SK-N-SH treated with all-trans-retinoic acid at 6 μM for 48 hours (cell line): ENCODE results near the gene TMEM151A.

Experiments
- ATAC-seq: fragments of 200-7000 bp; cut with Tn5 transposase; 3 replicates; pipeline ENCODE4 v1.9.1; 2020; ENCODE audit warnings: mild to moderate bottlenecking, moderate library complexity
- ARNTL ChIP-seq: fragments of 450-650 bp; formaldehyde crosslinking; IDR thresholded peaks from 2 replicates; pipeline ENCODE4 v1.5.0; 2020; ENCODE audit warnings: low read depth, mild to moderate bottlenecking, moderate library complexity, borderline replicate concordance
- BACH2 ChIP-seq: fragments of 250-450 bp; sonication (Bioruptor Pico); IDR thresholded peaks from 2 replicates; pipeline ENCODE4 v1.9.0; 2021; ENCODE audit warnings: mild to moderate bottlenecking, borderline replicate concordance
- CSDC2 ChIP-seq: fragments of 250-450 bp; sonication (Bioruptor Pico); IDR thresholded peaks from 2 replicates; pipeline ENCODE4 v1.5.0; 2020; ENCODE audit warnings: mild to moderate bottlenecking, moderate library complexity
- ESRRG ChIP-seq: fragments of 250-450 bp; sonication (Bioruptor Pico); IDR thresholded peaks from 2 replicates; pipeline ENCODE4 v1.6.1; 2021; ENCODE audit warnings: mild to moderate bottlenecking
- GLIS3 ChIP-seq: fragments of 250-450 bp; sonication (Bioruptor Pico); IDR thresholded peaks from 2 replicates; pipeline ENCODE4 v1.5.0; 2020; ENCODE audit warnings: mild to moderate bottlenecking, moderate library complexity
- ISL1 ChIP-seq: fragments of 250-450 bp; sonication (Bioruptor Pico); IDR thresholded peaks from 2 replicates; pipeline ENCODE4 v2.1.2; 2022; ENCODE audit warnings: mild to moderate bottlenecking, moderate library complexity
- OSR1 ChIP-seq: fragments of 250-450 bp; sonication (Bioruptor Pico); IDR thresholded peaks from 2 replicates; pipeline ENCODE4 v1.8.0; 2022; ENCODE audit warnings: moderate library complexity, mild to moderate bottlenecking, inconsistent platforms
- PPARA ChIP-seq: fragments of 250-450 bp; sonication (Bioruptor Pico); IDR thresholded peaks from 2 replicates; pipeline ENCODE4 v1.5.0; 2020; ENCODE audit warnings: mild to moderate bottlenecking, borderline replicate concordance
- RARB ChIP-seq: fragments of 250-450 bp; sonication (Bioruptor Pico); IDR thresholded peaks from 2 replicates; pipeline ENCODE4 v1.8.0; 2021; ENCODE audit warnings: mild to moderate bottlenecking, moderate library complexity
- SNAI2 ChIP-seq: fragments of 250-450 bp; sonication (Bioruptor Pico); IDR thresholded peaks from 2 replicates; pipeline ENCODE4 v1.5.0; 2020; ENCODE audit warnings: mild to moderate bottlenecking, moderate library complexity
- TCF4 ChIP-seq: fragments of 250-450 bp; sonication (Bioruptor Pico); IDR thresholded peaks from 2 replicates; pipeline ENCODE4 v1.8.0; 2021; ENCODE audit warnings: mild to moderate bottlenecking, moderate library complexity, borderline replicate concordance
- TOX ChIP-seq: fragments of 250-450 bp; sonication (Bioruptor Pico); IDR thresholded peaks from 2 replicates; pipeline ENCODE4 v1.8.0; 2021; ENCODE audit warnings: mild to moderate bottlenecking, moderate library complexity, borderline replicate concordance
- TSHZ2 ChIP-seq: fragments of 250-450 bp; sonication (Bioruptor Pico); IDR thresholded peaks from 2 replicates; pipeline ENCODE4 v1.5.0; 2020; ENCODE audit warnings: mild to moderate bottlenecking, moderate library complexity
- ZFP30 ChIP-seq: fragments of 450-650 bp; formaldehyde crosslinking; IDR thresholded peaks from 2 replicates; pipeline ENCODE4 v1.5.0; 2022; ENCODE audit warnings: mild to moderate bottlenecking, moderate library complexity
- ZNF565 ChIP-seq: fragments of 450-650 bp; formaldehyde crosslinking; conservative IDR thresholded peaks from 2 replicates; pipeline ENCODE4 v1.5.0; 2020; ENCODE audit warnings: low read depth, mild to moderate bottlenecking, moderate library complexity
- ZNF70 ChIP-seq: fragments of 450-650 bp; formaldehyde crosslinking; IDR thresholded peaks from 2 replicates; pipeline ENCODE4 v1.5.0; 2020; ENCODE audit warnings: mild to moderate bottlenecking, moderate library complexity
- ZNF8 ChIP-seq: fragments of 450-650 bp; formaldehyde crosslinking; IDR thresholded peaks from 2 replicates; pipeline ENCODE4 v1.5.0; 2020; ENCODE audit warnings: mild to moderate bottlenecking, moderate library complexity
- TF ChIP-seq, protein P1 (sequence below): fragments of 250-450 bp; sonication (Bioruptor Pico); IDR thresholded peaks from 2 replicates; pipeline ENCODE4 v1.8.0; 2021; ENCODE audit warnings: low read depth, mild to moderate bottlenecking, moderate library complexity, borderline replicate concordance
- TF ChIP-seq, protein P2 (sequence below): fragments of 250-450 bp; sonication (Bioruptor Pico); IDR thresholded peaks from 2 replicates; pipeline ENCODE4 v1.5.1; 2021; ENCODE audit warnings: mild to moderate bottlenecking, moderate library complexity
- TF ChIP-seq, protein P3 (sequence below): fragments of 250-450 bp; sonication (Bioruptor Pico); IDR thresholded peaks from 2 replicates; pipeline ENCODE4 v1.8.0; 2020; ENCODE audit warnings: mild to moderate bottlenecking, moderate library complexity, borderline replicate concordance
- TF ChIP-seq, protein P4 (sequence below): fragments of 250-450 bp; sonication (Bioruptor Pico); IDR thresholded peaks from 2 replicates; pipeline ENCODE4 v1.5.1; 2020; ENCODE audit warnings: low read depth, mild to moderate bottlenecking, moderate library complexity

The TMEM151A gene

DNA sequence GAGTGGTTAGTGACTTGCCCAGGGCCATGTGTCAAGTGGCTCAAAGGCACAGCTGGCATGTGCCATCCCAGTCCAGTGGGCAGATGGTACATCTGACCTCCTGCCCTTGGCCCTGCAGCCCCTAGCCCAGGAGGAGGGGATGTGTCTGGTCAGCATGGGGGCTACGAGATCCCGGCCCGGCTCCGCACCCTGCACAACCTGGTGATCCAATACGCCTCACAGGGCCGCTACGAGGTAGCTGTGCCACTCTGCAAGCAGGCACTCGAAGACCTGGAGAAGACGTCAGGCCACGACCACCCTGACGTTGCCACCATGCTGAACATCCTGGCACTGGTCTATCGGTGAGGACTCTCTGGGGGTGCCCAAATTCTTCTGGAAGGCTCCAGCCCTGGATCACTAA lies 29.0 kb upstream of the TMEM151A start:
- TF ChIP-seq, protein P1, sequence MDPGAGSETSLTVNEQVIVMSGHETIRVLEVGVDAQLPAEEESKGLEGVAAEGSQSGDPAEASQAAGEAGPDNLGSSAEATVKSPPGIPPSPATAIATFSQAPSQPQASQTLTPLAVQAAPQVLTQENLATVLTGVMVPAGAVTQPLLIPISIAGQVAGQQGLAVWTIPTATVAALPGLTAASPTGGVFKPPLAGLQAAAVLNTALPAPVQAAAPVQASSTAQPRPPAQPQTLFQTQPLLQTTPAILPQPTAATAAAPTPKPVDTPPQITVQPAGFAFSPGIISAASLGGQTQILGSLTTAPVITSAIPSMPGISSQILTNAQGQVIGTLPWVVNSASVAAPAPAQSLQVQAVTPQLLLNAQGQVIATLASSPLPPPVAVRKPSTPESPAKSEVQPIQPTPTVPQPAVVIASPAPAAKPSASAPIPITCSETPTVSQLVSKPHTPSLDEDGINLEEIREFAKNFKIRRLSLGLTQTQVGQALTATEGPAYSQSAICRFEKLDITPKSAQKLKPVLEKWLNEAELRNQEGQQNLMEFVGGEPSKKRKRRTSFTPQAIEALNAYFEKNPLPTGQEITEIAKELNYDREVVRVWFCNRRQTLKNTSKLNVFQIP (CRISPR knock-in tag) = no peak
- no peak for ATAC-seq

GRCh38 chr11:66263231-66263630 lies 28.5 kb upstream of the TMEM151A start:
- TF ChIP-seq ISL1 (CRISPR knock-in tag) (no peak), RARB (CRISPR knock-in tag) (no peak)
- ATAC-seq = no peak

DNA sequence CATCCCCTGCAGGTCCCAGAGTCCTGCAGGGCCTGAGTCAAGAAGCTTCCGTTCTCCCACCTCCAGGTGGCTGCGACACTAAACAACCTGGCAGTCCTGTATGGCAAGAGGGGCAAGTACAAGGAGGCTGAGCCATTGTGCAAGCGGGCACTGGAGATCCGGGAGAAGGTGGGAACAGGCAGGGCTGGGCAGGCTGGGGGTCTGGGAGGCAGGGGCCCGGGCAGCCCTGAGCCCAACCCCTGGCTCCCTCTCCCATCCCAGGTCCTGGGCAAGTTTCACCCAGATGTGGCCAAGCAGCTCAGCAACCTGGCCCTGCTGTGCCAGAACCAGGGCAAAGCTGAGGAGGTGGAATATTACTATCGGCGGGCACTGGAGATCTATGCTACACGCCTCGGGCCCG lies 27.9 kb upstream of the TMEM151A start:
- TF ChIP-seq GLIS3 (CRISPR knock-in tag) (no peak), CSDC2 (CRISPR knock-in tag) (no peak), ESRRG (no peak), TCF4 (CRISPR knock-in tag) (no peak), OSR1 (CRISPR knock-in tag) (no peak), TSHZ2 (no peak), ZNF70 (CRISPR knock-in tag) (no peak), PPARA (no peak), TOX (CRISPR knock-in tag) (no peak), ZFP30 (CRISPR knock-in tag) (no peak), BACH2 (CRISPR knock-in tag) (no peak)
- TF ChIP-seq, protein P2, sequence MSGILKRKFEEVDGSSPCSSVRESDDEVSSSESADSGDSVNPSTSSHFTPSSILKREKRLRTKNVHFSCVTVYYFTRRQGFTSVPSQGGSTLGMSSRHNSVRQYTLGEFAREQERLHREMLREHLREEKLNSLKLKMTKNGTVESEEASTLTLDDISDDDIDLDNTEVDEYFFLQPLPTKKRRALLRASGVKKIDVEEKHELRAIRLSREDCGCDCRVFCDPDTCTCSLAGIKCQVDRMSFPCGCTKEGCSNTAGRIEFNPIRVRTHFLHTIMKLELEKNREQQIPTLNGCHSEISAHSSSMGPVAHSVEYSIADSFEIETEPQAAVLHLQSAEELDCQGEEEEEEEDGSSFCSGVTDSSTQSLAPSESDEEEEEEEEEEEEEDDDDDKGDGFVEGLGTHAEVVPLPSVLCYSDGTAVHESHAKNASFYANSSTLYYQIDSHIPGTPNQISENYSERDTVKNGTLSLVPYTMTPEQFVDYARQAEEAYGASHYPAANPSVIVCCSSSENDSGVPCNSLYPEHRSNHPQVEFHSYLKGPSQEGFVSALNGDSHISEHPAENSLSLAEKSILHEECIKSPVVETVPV (CRISPR knock-in tag) = no peak
- TF ChIP-seq, protein P1 (CRISPR knock-in tag) = no peak
- ATAC-seq = no peak

DNA sequence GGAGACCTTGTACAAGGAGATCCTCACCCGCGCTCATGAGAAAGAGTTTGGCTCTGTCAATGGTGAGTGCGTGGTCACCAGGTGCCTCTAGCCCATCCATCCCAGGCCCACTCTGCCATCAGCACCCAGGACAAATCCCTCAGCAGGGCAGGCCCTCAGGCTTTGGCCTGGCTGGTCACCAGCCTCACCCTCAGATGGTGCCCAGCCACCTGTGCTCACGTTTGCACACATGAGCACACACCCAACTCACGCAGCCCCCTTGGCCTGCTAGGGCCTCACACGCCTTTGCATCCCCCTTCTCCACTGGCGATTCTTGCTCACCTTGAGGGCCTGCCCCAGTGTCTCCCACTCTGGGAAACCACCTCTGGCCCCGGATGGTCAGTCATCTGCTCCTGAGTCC lies 27.3 kb upstream of the TMEM151A start:
- no peak for TF ChIP-seq RARB (CRISPR knock-in tag)
- no peak for TF ChIP-seq TOX (CRISPR knock-in tag)
- no peak for TF ChIP-seq ARNTL
- TF ChIP-seq ZNF565 (CRISPR knock-in tag) = no peak
- no peak for ATAC-seq

DNA sequence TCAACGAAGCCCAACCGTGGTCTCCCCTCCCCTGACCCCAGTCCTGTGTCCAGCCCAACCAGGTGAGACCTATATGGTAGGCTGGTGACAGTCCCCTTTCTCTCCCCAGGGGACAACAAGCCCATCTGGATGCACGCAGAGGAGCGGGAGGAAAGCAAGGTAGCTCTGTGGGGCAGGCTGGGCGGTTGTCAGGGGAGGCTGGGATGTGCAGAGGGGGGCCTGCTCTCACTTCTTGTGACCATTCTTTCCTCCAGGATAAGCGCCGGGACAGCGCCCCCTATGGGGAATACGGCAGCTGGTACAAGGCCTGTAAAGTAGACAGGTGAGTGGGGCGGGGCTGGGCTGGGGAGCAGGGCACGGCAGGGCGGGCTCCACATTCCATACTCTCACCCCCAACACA lies 26.8 kb upstream of the TMEM151A start:
- ATAC-seq = no peak
- TF ChIP-seq PPARA = no peak
- TF ChIP-seq, protein P3, sequence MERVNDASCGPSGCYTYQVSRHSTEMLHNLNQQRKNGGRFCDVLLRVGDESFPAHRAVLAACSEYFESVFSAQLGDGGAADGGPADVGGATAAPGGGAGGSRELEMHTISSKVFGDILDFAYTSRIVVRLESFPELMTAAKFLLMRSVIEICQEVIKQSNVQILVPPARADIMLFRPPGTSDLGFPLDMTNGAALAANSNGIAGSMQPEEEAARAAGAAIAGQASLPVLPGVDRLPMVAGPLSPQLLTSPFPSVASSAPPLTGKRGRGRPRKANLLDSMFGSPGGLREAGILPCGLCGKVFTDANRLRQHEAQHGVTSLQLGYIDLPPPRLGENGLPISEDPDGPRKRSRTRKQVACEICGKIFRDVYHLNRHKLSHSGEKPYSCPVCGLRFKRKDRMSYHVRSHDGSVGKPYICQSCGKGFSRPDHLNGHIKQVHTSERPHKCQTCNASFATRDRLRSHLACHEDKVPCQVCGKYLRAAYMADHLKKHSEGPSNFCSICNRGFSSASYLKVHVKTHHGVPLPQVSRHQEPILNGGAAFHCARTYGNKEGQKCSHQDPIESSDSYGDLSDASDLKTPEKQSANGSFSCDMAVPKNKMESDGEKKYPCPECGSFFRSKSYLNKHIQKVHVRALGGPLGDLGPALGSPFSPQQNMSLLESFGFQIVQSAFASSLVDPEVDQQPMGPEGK (CRISPR knock-in tag) = no peak
- no peak for TF ChIP-seq ARNTL
- TF ChIP-seq BACH2 (CRISPR knock-in tag) = no peak
- TF ChIP-seq SNAI2 = no peak
- TF ChIP-seq TOX (CRISPR knock-in tag) = no peak
- TF ChIP-seq TCF4 (CRISPR knock-in tag) = no peak
- TF ChIP-seq ZNF70 (CRISPR knock-in tag) = no peak
- no peak for TF ChIP-seq TSHZ2
- TF ChIP-seq CSDC2 (CRISPR knock-in tag) = no peak
- TF ChIP-seq, protein P4, sequence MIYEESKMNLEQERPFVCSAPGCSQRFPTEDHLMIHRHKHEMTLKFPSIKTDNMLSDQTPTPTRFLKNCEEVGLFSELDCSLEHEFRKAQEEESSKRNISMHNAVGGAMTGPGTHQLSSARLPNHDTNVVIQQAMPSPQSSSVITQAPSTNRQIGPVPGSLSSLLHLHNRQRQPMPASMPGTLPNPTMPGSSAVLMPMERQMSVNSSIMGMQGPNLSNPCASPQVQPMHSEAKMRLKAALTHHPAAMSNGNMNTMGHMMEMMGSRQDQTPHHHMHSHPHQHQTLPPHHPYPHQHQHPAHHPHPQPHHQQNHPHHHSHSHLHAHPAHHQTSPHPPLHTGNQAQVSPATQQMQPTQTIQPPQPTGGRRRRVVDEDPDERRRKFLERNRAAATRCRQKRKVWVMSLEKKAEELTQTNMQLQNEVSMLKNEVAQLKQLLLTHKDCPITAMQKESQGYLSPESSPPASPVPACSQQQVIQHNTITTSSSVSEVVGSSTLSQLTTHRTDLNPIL (CRISPR knock-in tag) = no peak
- TF ChIP-seq ZNF8 = no peak
- TF ChIP-seq OSR1 (CRISPR knock-in tag) = no peak
